DOHH2 (cell line): ENCODE measurements around the gene DISC1.

Experiments
- EZH2phosphoT487 ChIP-seq: fragments of 200-600 bp; sonication (generic); IDR thresholded peaks from 2 replicates; pipeline ENCODE4 v1.6.1; 2017; ENCODE audit warnings: borderline replicate concordance, mild to moderate bottlenecking, antibody characterized with exemption, low read length, moderate library complexity, mixed read lengths
- TF ChIP-seq, protein P1 (sequence below): fragments of 200-600 bp; sonication (generic); IDR thresholded peaks from one replicate; pipeline ENCODE4 v1.5.1; 2014; ENCODE audit warnings: antibody characterized with exemption, mild to moderate bottlenecking, low read depth, low read length; ENCODE audit not compliant: poor library complexity, severe bottlenecking

DNA sequence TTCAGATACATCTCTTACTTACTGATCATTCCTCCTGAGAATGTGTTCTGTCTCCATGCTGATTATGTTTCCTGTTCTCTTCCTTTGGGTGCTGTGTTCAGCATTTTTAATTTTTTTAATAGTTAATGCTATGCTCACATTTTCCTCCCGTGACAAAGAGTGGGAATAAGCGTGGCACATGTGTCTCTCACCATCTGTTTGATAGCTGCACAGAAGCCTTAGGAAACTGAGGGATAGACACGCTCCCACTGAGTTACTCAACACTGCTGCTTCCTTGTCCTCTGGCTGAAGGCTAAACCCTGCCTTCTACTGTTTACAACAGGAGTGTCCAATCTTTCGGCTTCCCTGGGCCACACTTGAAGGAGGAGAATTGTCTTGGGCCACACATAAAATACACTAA lies 264.2 kb downstream of the DISC1 start:
- TF ChIP-seq, protein P1, sequence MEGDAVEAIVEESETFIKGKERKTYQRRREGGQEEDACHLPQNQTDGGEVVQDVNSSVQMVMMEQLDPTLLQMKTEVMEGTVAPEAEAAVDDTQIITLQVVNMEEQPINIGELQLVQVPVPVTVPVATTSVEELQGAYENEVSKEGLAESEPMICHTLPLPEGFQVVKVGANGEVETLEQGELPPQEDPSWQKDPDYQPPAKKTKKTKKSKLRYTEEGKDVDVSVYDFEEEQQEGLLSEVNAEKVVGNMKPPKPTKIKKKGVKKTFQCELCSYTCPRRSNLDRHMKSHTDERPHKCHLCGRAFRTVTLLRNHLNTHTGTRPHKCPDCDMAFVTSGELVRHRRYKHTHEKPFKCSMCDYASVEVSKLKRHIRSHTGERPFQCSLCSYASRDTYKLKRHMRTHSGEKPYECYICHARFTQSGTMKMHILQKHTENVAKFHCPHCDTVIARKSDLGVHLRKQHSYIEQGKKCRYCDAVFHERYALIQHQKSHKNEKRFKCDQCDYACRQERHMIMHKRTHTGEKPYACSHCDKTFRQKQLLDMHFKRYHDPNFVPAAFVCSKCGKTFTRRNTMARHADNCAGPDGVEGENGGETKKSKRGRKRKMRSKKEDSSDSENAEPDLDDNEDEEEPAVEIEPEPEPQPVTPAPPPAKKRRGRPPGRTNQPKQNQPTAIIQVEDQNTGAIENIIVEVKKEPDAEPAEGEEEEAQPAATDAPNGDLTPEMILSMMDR, result no peak
- TF ChIP-seq EZH2phosphoT487, result no peak
